Measurements from ENCODE around the gene THRA.

The THRA gene

GRCh38 chr17:40071313-40072039, 8.7 kb downstream of the THRA start:
- Histone ChIP-seq H3K27me3 (ENCODE audit: control insufficient read depth, insufficient read depth, low read length) (no peaks in the 10 kb centered on the region), H3K4me3 (ENCODE audit: low read length) (peak overlapping the region; percentile 56), H3K9me3 (ENCODE audit: control insufficient read depth, low read length) (no peaks in the 10 kb centered on the region), H3K36me3 (ENCODE audit: control insufficient read depth, insufficient read depth, low read length) (no peaks in the 10 kb centered on the region), H3K4me1 (ENCODE audit: control insufficient read depth, insufficient read depth, low read length) (peaks cover 93% of the 10 kb centered on the region), H3K9ac (ENCODE audit: low read length) (peak overlapping the region; percentile 77)

GRCh38 chr17:40072040-40072734, 9.4 kb downstream of the THRA start:
- no peaks in the 10 kb centered on the region for H3K27me3 ChIP-seq (ENCODE audit: control insufficient read depth, insufficient read depth, low read length)
- H3K9me3 ChIP-seq (ENCODE audit: control insufficient read depth, low read length), result no peaks in the 10 kb centered on the region
- peak overlapping the region; percentile 56 for H3K4me3 ChIP-seq (ENCODE audit: low read length)
- H3K9ac ChIP-seq (ENCODE audit: low read length), result peak overlapping the region; percentile 77
- H3K36me3 ChIP-seq (ENCODE audit: control insufficient read depth, insufficient read depth, low read length), result peaks cover 4% of the 10 kb centered on the region
- peaks cover 98% of the 10 kb centered on the region for H3K4me1 ChIP-seq (ENCODE audit: control insufficient read depth, insufficient read depth, low read length)

GRCh38 chr17:40072735-40073346, 10.1 kb downstream of the THRA start:
- Histone ChIP-seq H3K9me3 (ENCODE audit: control insufficient read depth, low read length) (no peaks in the 10 kb centered on the region), H3K9ac (ENCODE audit: low read length) (peak overlapping the region; percentile 77), H3K4me3 (ENCODE audit: low read length) (no peak overlapping the region), H3K4me1 (ENCODE audit: control insufficient read depth, insufficient read depth, low read length) (peaks cover 91% of the 10 kb centered on the region), H3K27me3 (ENCODE audit: control insufficient read depth, insufficient read depth, low read length) (no peaks in the 10 kb centered on the region), H3K36me3 (ENCODE audit: control insufficient read depth, insufficient read depth, low read length) (peaks cover 7% of the 10 kb centered on the region)

GRCh38 chr17:40073454-40074174, 10.8 kb downstream of the THRA start:
- Histone ChIP-seq H3K36me3 (ENCODE audit: control insufficient read depth, insufficient read depth, low read length) (peaks cover 7% of the 10 kb centered on the region), H3K4me1 (ENCODE audit: control insufficient read depth, insufficient read depth, low read length) (peaks cover 83% of the 10 kb centered on the region), H3K9ac (ENCODE audit: low read length) (peak overlapping the region; percentile 44), H3K9me3 (ENCODE audit: control insufficient read depth, low read length) (no peaks in the 10 kb centered on the region), H3K27me3 (ENCODE audit: control insufficient read depth, insufficient read depth, low read length) (no peaks in the 10 kb centered on the region), H3K4me3 (ENCODE audit: low read length) (no peak overlapping the region)

GRCh38 chr17:40074175-40074512, 11.4 kb downstream of the THRA start:
- Histone ChIP-seq H3K4me3 (ENCODE audit: low read length) (no peak overlapping the region), H3K9ac (ENCODE audit: low read length) (peak overlapping the region; percentile 44), H3K9me3 (ENCODE audit: control insufficient read depth, low read length) (no peaks in the 10 kb centered on the region), H3K4me1 (ENCODE audit: control insufficient read depth, insufficient read depth, low read length) (peaks cover 78% of the 10 kb centered on the region), H3K36me3 (ENCODE audit: control insufficient read depth, insufficient read depth, low read length) (peaks cover 7% of the 10 kb centered on the region), H3K27me3 (ENCODE audit: control insufficient read depth, insufficient read depth, low read length) (no peaks in the 10 kb centered on the region)

GRCh38 chr17:40074871-40075200, 12.1 kb downstream of the THRA start:
- Histone ChIP-seq H3K4me3 (ENCODE audit: low read length) (no peak overlapping the region), H3K9ac (ENCODE audit: low read length) (peak overlapping the region; percentile 44), H3K27me3 (ENCODE audit: control insufficient read depth, insufficient read depth, low read length) (no peaks in the 10 kb centered on the region), H3K4me1 (ENCODE audit: control insufficient read depth, insufficient read depth, low read length) (peaks cover 71% of the 10 kb centered on the region), H3K9me3 (ENCODE audit: control insufficient read depth, low read length) (no peaks in the 10 kb centered on the region), H3K36me3 (ENCODE audit: control insufficient read depth, insufficient read depth, low read length) (peaks cover 7% of the 10 kb centered on the region)

GRCh38 chr17:40075201-40075941, 12.6 kb downstream of the THRA start:
- Histone ChIP-seq H3K4me1 (ENCODE audit: control insufficient read depth, insufficient read depth, low read length) (peaks cover 66% of the 10 kb centered on the region), H3K9me3 (ENCODE audit: control insufficient read depth, low read length) (no peaks in the 10 kb centered on the region), H3K4me3 (ENCODE audit: low read length) (no peak overlapping the region), H3K27me3 (ENCODE audit: control insufficient read depth, insufficient read depth, low read length) (no peaks in the 10 kb centered on the region), H3K36me3 (ENCODE audit: control insufficient read depth, insufficient read depth, low read length) (peaks cover 7% of the 10 kb centered on the region), H3K9ac (ENCODE audit: low read length) (peak overlapping the region; percentile 44)

- H3K4me1 ChIP-seq (ENCODE audit: control insufficient read depth, insufficient read depth, low read length), result peaks cover 62% of the 10 kb centered on the region
- no peaks in the 10 kb centered on the region for H3K9me3 ChIP-seq (ENCODE audit: control insufficient read depth, low read length)
- H3K9ac ChIP-seq (ENCODE audit: low read length), result peak overlapping the region; percentile 44
- H3K4me3 ChIP-seq (ENCODE audit: low read length), result no peak overlapping the region
- peaks cover 7% of the 10 kb centered on the region for H3K36me3 ChIP-seq (ENCODE audit: control insufficient read depth, insufficient read depth, low read length)
- no peaks in the 10 kb centered on the region for H3K27me3 ChIP-seq (ENCODE audit: control insufficient read depth, insufficient read depth, low read length)
Observed at GRCh38 chr17:40075942-40076498, 13.3 kb downstream of the THRA start.

GRCh38 chr17:40076591-40076990, 13.8 kb downstream of the THRA start:
- Histone ChIP-seq H3K4me1 (ENCODE audit: control insufficient read depth, insufficient read depth, low read length) (peaks cover 59% of the 10 kb centered on the region), H3K4me3 (ENCODE audit: low read length) (no peak overlapping the region), H3K9me3 (ENCODE audit: control insufficient read depth, low read length) (no peaks in the 10 kb centered on the region), H3K36me3 (ENCODE audit: control insufficient read depth, insufficient read depth, low read length) (peaks cover 7% of the 10 kb centered on the region), H3K9ac (ENCODE audit: low read length) (peak overlapping the region; percentile 3), H3K27me3 (ENCODE audit: control insufficient read depth, insufficient read depth, low read length) (no peaks in the 10 kb centered on the region)

- no peaks in the 10 kb centered on the region for H3K27me3 ChIP-seq (ENCODE audit: control insufficient read depth, insufficient read depth, low read length)
- no peak overlapping the region for H3K4me3 ChIP-seq (ENCODE audit: low read length)
- H3K9ac ChIP-seq (ENCODE audit: low read length), result no peak overlapping the region
- H3K9me3 ChIP-seq (ENCODE audit: control insufficient read depth, low read length), result no peaks in the 10 kb centered on the region
- peaks cover 13% of the 10 kb centered on the region for H3K36me3 ChIP-seq (ENCODE audit: control insufficient read depth, insufficient read depth, low read length)
- H3K4me1 ChIP-seq (ENCODE audit: control insufficient read depth, insufficient read depth, low read length), result peaks cover 30% of the 10 kb centered on the region
Observed at GRCh38 chr17:40079545-40079944, 16.8 kb downstream of the THRA start.

- peaks cover 14% of the 10 kb centered on the region for H3K36me3 ChIP-seq (ENCODE audit: control insufficient read depth, insufficient read depth, low read length)
- H3K4me3 ChIP-seq (ENCODE audit: low read length), result no peak overlapping the region
- H3K4me1 ChIP-seq (ENCODE audit: control insufficient read depth, insufficient read depth, low read length), result peaks cover 5% of the 10 kb centered on the region
- no peak overlapping the region for H3K9ac ChIP-seq (ENCODE audit: low read length)
- no peaks in the 10 kb centered on the region for H3K27me3 ChIP-seq (ENCODE audit: control insufficient read depth, insufficient read depth, low read length)
- H3K9me3 ChIP-seq (ENCODE audit: control insufficient read depth, low read length), result no peaks in the 10 kb centered on the region
Observed at GRCh38 chr17:40084477-40084876, 21.7 kb downstream of the THRA start.
